ENCODE results near the gene DCC.

Gene DCC

GRCh38 chr18:52715421-52715820 lies 375.4 kb downstream of the DCC start:
- DNase-seq: no peak

GRCh38 chr18:52715991-52716390 lies 376.0 kb downstream of the DCC start:
- no peak for DNase-seq

GRCh38 chr18:52716973-52717372 lies 377.0 kb downstream of the DCC start:
- DNase-seq: no peak

GRCh38 chr18:52722904-52723303 lies 382.9 kb downstream of the DCC start:
- no peak for DNase-seq

- DNase-seq: no peak
These were observed 383.6 kb downstream of the DCC start for GRCh38 chr18:52723550-52723970.

- no peak for DNase-seq
These were observed 391.1 kb downstream of the DCC start for GRCh38 chr18:52730972-52731619.

GRCh38 chr18:52738946-52739345 lies 398.9 kb downstream of the DCC start:
- no peak for DNase-seq

- no peak for DNase-seq
These were observed 407.0 kb downstream of the DCC start for GRCh38 chr18:52746986-52747385.

- no peak for DNase-seq
These were observed 407.9 kb downstream of the DCC start for GRCh38 chr18:52747869-52748268.

GRCh38 chr18:52748343-52748742 lies 408.3 kb downstream of the DCC start:
- DNase-seq: no peak

- no peak for DNase-seq
These were observed 409.5 kb downstream of the DCC start for GRCh38 chr18:52749542-52749941.

GRCh38 chr18:52750995-52751394 lies 411.0 kb downstream of the DCC start:
- no peak for DNase-seq

- no peak for DNase-seq
These were observed 424.3 kb downstream of the DCC start for GRCh38 chr18:52764316-52764715.

GRCh38 chr18:52766002-52766545 lies 426.1 kb downstream of the DCC start:
- DNase-seq: no peak

GRCh38 chr18:52781113-52781512 lies 441.1 kb downstream of the DCC start:
- DNase-seq: no peak

GRCh38 chr18:52791321-52791720 lies 451.3 kb downstream of the DCC start:
- DNase-seq: no peak

- DNase-seq: no peak
These were observed 472.8 kb downstream of the DCC start for GRCh38 chr18:52812834-52813233.

- no peak for DNase-seq
These were observed 473.8 kb downstream of the DCC start for GRCh38 chr18:52813635-52814416.

GRCh38 chr18:52815651-52816050 lies 475.7 kb downstream of the DCC start:
- DNase-seq: no peak

GRCh38 chr18:52816121-52816520 lies 476.1 kb downstream of the DCC start:
- DNase-seq: no peak

- DNase-seq: no peak
These were observed 482.2 kb downstream of the DCC start for GRCh38 chr18:52822160-52822559.

GRCh38 chr18:52824126-52824525 lies 484.1 kb downstream of the DCC start:
- no peak for DNase-seq

GRCh38 chr18:52826994-52827393 lies 487.0 kb downstream of the DCC start:
- DNase-seq: no peak

GRCh38 chr18:52829320-52829719 lies 489.3 kb downstream of the DCC start:
- no peak for DNase-seq

All from NCI-H1694 (cell line).